K562 (cell line): ENCODE data around the gene PI4K2A. TPM values are rescaled to one million over a fixed set of nuclear protein-coding genes. Genes with fewer than 3 reads are reported as not detected.

Experiments used
- CSDE1 ChIP-seq, 2 experiments: fragments of 450-650 bp; IDR thresholded peaks; 2 replicates each; pipeline ENCODE4 v1.6.1; 2016; ENCODE audit warnings: mild to moderate bottlenecking in 1 of 2
- ETV6 ChIP-seq, 3 experiments: fragments of 150-350 bp in 1 of 3; sonication (generic) in 1 of 3; formaldehyde crosslinking in 1 of 3; IDR thresholded peaks; 2 replicates each; pipeline versions ENCODE4 v1.6.1 to v1.8.0; 2014 to 2022; ENCODE audit warnings: borderline replicate concordance in 2 of 3, low read depth in 2 of 3, antibody characterized with exemption in 1 of 3, low read length in 1 of 3, mild to moderate bottlenecking in 1 of 3, missing genetic modification reagents in 1 of 3
- HDAC1 ChIP-seq, 2 experiments: fragments of 450-650 bp; IDR thresholded peaks; 2 replicates each; pipeline ENCODE4 v1.6.1; 2016 to 2017; ENCODE audit warnings: inconsistent platforms in 1 of 2, mild to moderate bottlenecking in 1 of 2, moderate library complexity in 1 of 2
- HIVEP1 ChIP-seq: fragments of 250-450 bp; sonication (Bioruptor Pico); IDR thresholded peaks from 2 replicates; pipeline ENCODE4 v1.4.0; 2020; ENCODE audit warnings: mild to moderate bottlenecking
- MXI1 ChIP-seq: IDR thresholded peaks from 2 replicates; pipeline ENCODE4 v1.6.1; 2011; ENCODE audit warnings: low read depth, mild to moderate bottlenecking, improper control_type of control experiment, low read length
- PPARD ChIP-seq: fragments of 250-450 bp; sonication (Bioruptor Pico); IDR thresholded peaks from 2 replicates; pipeline ENCODE4 v1.8.0; 2022; ENCODE audit warnings: inconsistent platforms, mild to moderate bottlenecking, moderate library complexity
- PURB ChIP-seq: sonication (generic); formaldehyde crosslinking; IDR thresholded peaks from 2 replicates; pipeline ENCODE4 v1.9.0; 2021; ENCODE audit warnings: low read depth, mild to moderate bottlenecking, missing genetic modification reagents
- RBFOX2 ChIP-seq: fragments of 200-400 bp; formaldehyde crosslinking; IDR thresholded peaks from 2 replicates; pipeline ENCODE4 v1.6.1; 2017; ENCODE audit warnings: low read depth, mild to moderate bottlenecking, low read length, moderate library complexity
- RFX1 ChIP-seq: fragments of 450-650 bp; IDR thresholded peaks from 2 replicates; pipeline ENCODE4 v1.6.1; 2016; ENCODE audit warnings: mild to moderate bottlenecking, moderate library complexity
- SMARCB1 ChIP-seq: IDR thresholded peaks from 2 replicates; pipeline ENCODE4 v1.6.1; 2011; ENCODE audit warnings: improper control_type of control experiment, low read depth; ENCODE audit not compliant: insufficient read length
- SUPT5H ChIP-seq: fragments of 450-650 bp; IDR thresholded peaks from 2 replicates; pipeline ENCODE4 v1.6.1; 2016
- ZNF24 ChIP-seq: fragments of 450-650 bp; IDR thresholded peaks from 2 replicates; pipeline ENCODE4 v1.6.1; 2016
- polyA plus RNA-seq, 8 experiments: library from polyadenylated mRNA; depleted of rRNA in 4 of 8; stranded (reverse) in 5 of 8; unstranded in 3 of 8; fragments of >200 nt; fragmentation: Nextera tagmentation in 2 of 8; fragmentation: Illumina TruSeq in 1 of 8; extraction: Ambion mirVana in 2 of 8; extraction: Trizol in 1 of 8; gene quantifications; 2 replicates each; pipeline versions ENCODE4 v1.2.1 to v1.2.3, GENCODE V29; 2011 to 2014; ENCODE audit warnings: inconsistent platforms in 1 of 8, missing spikeins in 1 of 8
- total RNA-seq, 7 experiments: library from RNA; depleted of rRNA in 6 of 7; stranded (reverse); fragments of >200 nt in 6 of 7; fragmentation: Illumina TruSeq in 2 of 7; extraction: Trizol in 2 of 7; gene quantifications; 2 replicates each; pipeline versions ENCODE4 v1.2.1 to v1.2.3, GENCODE V29; 2011 to 2021; ENCODE audit warnings: low replicate concordance in 1 of 7
- TF ChIP-seq, protein P1 (sequence below): sonication (generic); formaldehyde crosslinking; IDR thresholded peaks from 2 replicates; pipeline ENCODE4 v1.8.0; 2022; ENCODE audit warnings: mild to moderate bottlenecking, missing genetic modification reagents
- TF ChIP-seq, protein P2 (sequence below), 2 experiments: IDR thresholded peaks; 2 replicates each; pipeline ENCODE4 v1.6.1; 2012; ENCODE audit warnings: improper control_type of control experiment in 2 of 2, low read depth in 2 of 2, low read length in 2 of 2, borderline replicate concordance in 1 of 2
- TF ChIP-seq, protein P3 (sequence below): IDR thresholded peaks from 3 replicates; pipeline ENCODE4 v1.6.1; 2011; ENCODE audit warnings: borderline replicate concordance, mild to moderate bottlenecking; ENCODE audit not compliant: insufficient read length, insufficient read depth
- TF ChIP-seq, protein P4 (sequence below): sonication (generic); formaldehyde crosslinking; IDR thresholded peaks from 2 replicates; pipeline ENCODE4 v1.8.0; 2022; ENCODE audit warnings: mild to moderate bottlenecking, missing genetic modification reagents

The PI4K2A gene
- total and polyA plus RNA-seq, 9 of the 15 experiments (the other 6 are each of a cell fraction or from before 2014, with no cell fraction given), result 4.4 to 28.4 (median 16.5) TPM

DNA sequence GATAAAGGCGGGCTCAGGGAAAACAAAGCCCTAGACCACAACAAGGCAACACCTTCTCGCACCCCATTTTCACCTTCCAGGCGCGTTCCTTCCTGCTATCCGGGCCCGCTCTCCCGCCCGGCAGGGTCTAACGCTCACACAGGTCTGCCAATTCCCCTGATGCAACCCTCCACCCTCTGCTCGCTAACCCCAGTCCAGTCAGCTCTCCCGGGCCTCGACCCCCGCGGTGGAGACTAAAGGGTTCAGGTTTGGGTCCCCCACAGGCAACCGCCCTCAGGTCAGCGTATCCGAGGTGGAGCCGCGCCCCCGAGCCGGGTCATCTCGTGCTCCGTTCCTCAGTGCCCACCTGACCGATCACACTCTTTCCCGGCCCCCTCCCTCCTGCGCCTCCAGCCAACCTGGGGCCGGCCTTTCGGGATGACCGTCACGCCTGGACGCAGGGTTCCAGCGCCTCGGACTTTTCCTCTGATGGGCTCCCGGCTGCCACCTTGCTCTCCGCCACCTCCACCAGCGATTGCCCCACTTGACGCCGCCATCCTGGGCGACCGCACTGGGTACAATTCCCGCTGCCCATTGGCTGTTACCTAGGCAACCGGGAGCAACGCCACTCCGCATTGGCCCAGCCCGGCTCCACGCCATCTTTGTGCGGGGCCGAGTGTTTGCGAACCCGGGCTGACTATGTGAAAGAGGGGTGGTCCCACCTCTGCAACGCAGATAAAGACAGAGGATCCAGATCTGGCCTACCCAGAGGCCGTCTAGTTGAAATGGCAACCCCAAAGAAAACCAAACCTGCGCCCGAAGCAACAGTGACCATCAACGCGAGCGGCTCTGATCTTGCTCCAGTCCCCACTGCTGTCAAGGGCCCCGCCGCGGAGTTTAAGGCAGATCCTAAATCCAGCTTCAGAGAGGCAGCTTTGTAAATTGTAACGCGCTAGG lies 7.3 kb upstream of the PI4K2A start, which contains the start of gene MORN4 (continued):
- TF ChIP-seq, protein P1, sequence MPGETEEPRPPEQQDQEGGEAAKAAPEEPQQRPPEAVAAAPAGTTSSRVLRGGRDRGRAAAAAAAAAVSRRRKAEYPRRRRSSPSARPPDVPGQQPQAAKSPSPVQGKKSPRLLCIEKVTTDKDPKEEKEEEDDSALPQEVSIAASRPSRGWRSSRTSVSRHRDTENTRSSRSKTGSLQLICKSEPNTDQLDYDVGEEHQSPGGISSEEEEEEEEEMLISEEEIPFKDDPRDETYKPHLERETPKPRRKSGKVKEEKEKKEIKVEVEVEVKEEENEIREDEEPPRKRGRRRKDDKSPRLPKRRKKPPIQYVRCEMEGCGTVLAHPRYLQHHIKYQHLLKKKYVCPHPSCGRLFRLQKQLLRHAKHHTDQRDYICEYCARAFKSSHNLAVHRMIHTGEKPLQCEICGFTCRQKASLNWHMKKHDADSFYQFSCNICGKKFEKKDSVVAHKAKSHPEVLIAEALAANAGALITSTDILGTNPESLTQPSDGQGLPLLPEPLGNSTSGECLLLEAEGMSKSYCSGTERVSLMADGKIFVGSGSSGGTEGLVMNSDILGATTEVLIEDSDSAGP (CRISPR knock-in tag), result no peak
- TF ChIP-seq RBFOX2 (peak; percentile 84), PURB (no peak), RFX1 (peak; percentile 99), HDAC1 (IDR thresholded peaks at IDR 0.05) (no peak; a peak in 2 of 4 replicates), SMARCB1 (no peak), ZNF24 (no peak), PPARD (no peak), HIVEP1 (CRISPR knock-in tag) (no peak), CSDE1 (IDR thresholded peaks at IDR 0.05) (peak; percentile 79 to 94; a peak in 3 of 4 replicates), ETV6 (IDR thresholded peaks at IDR 0.05; ENCODE audit: borderline replicate concordance in 1 of 2, low read depth in 2 of 2, low read length in 1 of 2) (no peak), ETV6 (CRISPR knock-in tag; IDR thresholded peaks at IDR 0.05; ENCODE audit: borderline replicate concordance) (no peak), SUPT5H (peak; percentile 62), MXI1 (peak; percentile 67; the same call in 1 of the 2 replicates)
- TF ChIP-seq, protein P2, sequence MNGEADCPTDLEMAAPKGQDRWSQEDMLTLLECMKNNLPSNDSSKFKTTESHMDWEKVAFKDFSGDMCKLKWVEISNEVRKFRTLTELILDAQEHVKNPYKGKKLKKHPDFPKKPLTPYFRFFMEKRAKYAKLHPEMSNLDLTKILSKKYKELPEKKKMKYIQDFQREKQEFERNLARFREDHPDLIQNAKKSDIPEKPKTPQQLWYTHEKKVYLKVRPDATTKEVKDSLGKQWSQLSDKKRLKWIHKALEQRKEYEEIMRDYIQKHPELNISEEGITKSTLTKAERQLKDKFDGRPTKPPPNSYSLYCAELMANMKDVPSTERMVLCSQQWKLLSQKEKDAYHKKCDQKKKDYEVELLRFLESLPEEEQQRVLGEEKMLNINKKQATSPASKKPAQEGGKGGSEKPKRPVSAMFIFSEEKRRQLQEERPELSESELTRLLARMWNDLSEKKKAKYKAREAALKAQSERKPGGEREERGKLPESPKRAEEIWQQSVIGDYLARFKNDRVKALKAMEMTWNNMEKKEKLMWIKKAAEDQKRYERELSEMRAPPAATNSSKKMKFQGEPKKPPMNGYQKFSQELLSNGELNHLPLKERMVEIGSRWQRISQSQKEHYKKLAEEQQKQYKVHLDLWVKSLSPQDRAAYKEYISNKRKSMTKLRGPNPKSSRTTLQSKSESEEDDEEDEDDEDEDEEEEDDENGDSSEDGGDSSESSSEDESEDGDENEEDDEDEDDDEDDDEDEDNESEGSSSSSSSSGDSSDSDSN (IDR thresholded peaks at IDR 0.05; ENCODE audit: borderline replicate concordance in 1 of 2, low read depth in 2 of 2, low read length in 2 of 2), result no peak
- TF ChIP-seq, protein P3, sequence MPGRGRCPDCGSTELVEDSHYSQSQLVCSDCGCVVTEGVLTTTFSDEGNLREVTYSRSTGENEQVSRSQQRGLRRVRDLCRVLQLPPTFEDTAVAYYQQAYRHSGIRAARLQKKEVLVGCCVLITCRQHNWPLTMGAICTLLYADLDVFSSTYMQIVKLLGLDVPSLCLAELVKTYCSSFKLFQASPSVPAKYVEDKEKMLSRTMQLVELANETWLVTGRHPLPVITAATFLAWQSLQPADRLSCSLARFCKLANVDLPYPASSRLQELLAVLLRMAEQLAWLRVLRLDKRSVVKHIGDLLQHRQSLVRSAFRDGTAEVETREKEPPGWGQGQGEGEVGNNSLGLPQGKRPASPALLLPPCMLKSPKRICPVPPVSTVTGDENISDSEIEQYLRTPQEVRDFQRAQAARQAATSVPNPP, result no peak
- TF ChIP-seq, protein P4, sequence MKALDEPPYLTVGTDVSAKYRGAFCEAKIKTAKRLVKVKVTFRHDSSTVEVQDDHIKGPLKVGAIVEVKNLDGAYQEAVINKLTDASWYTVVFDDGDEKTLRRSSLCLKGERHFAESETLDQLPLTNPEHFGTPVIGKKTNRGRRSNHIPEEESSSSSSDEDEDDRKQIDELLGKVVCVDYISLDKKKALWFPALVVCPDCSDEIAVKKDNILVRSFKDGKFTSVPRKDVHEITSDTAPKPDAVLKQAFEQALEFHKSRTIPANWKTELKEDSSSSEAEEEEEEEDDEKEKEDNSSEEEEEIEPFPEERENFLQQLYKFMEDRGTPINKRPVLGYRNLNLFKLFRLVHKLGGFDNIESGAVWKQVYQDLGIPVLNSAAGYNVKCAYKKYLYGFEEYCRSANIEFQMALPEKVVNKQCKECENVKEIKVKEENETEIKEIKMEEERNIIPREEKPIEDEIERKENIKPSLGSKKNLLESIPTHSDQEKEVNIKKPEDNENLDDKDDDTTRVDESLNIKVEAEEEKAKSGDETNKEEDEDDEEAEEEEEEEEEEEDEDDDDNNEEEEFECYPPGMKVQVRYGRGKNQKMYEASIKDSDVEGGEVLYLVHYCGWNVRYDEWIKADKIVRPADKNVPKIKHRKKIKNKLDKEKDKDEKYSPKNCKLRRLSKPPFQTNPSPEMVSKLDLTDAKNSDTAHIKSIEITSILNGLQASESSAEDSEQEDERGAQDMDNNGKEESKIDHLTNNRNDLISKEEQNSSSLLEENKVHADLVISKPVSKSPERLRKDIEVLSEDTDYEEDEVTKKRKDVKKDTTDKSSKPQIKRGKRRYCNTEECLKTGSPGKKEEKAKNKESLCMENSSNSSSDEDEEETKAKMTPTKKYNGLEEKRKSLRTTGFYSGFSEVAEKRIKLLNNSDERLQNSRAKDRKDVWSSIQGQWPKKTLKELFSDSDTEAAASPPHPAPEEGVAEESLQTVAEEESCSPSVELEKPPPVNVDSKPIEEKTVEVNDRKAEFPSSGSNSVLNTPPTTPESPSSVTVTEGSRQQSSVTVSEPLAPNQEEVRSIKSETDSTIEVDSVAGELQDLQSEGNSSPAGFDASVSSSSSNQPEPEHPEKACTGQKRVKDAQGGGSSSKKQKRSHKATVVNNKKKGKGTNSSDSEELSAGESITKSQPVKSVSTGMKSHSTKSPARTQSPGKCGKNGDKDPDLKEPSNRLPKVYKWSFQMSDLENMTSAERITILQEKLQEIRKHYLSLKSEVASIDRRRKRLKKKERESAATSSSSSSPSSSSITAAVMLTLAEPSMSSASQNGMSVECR, result no peak
